GM21447 (cell line): ENCODE measurements around the gene CETP.
"Not testable (repeated sequence)": the region's sequence is repeated elsewhere in the genome, so short reads cannot be mapped to it uniquely, and the experiment has no call there.

ENCODE experiments used
- ATAC-seq: cut with Tn5 transposase; IDR thresholded peaks from one replicate; pipeline ENCODE4 v1.9.1; 2021; ENCODE audit not compliant: unreplicated experiment

The CETP gene

DNA sequence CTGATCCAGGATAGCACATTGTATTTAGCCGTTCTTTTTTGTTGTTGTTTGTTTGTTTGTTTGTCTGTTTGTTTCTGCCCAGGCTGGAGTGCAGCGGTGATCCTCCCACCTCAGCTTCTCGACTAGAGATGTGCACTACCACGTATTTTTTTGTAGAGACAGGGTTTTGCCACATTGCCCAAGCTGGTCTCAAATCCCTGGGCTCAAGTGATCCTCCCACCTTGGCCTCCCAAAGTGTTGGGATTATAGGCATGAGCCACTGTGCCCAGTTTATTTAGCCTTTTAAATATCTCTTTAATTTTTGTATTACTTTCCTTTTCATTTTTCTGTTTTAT lies 18.4 kb downstream of the CETP start:
- no peak for ATAC-seq

DNA sequence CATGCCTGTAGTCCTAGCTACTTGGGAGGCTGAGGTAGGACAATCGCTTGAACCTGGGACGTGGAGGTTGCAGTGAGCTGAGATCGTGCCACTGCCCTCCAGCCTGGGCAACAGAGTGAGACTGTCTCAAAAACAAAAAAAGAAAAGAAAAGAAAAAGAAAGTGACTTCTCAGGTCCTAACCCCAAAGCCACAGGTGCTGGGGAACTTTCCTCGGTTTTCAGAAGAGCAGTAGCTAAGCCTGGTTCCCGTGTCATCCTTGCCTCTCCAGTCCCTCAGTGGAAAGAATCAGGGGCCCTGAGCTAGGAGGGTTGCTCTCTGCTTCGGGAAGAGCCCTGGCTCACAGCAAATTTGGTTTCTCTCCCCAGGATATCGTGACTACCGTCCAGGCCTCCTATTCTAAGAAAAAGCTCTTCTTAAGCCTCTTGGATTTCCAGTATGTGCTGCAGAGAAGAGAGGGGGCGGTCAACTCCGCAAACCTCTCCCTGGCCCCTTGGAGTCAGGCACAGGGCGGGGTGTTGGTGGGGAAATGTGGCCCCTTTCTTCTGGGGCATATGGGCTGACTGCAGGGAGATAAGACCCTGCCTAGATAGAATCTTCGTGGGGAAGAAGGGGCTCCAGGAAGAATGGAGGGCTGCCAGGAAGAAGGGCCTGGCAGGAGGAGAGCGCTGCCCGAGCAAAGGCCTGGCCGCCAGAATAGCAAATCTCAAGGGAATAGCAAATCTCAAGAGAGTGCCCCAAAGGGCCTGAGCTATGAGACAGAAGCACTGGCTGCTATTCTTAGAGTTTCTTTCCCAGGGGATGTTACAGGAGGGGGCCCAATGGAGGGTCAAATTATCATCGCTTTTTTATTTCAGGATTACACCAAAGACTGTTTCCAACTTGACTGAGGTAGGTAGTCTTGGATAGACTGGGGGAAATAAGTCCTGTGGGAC lies 19.3 kb downstream of the CETP start:
- peak; percentile 53 for ATAC-seq

DNA sequence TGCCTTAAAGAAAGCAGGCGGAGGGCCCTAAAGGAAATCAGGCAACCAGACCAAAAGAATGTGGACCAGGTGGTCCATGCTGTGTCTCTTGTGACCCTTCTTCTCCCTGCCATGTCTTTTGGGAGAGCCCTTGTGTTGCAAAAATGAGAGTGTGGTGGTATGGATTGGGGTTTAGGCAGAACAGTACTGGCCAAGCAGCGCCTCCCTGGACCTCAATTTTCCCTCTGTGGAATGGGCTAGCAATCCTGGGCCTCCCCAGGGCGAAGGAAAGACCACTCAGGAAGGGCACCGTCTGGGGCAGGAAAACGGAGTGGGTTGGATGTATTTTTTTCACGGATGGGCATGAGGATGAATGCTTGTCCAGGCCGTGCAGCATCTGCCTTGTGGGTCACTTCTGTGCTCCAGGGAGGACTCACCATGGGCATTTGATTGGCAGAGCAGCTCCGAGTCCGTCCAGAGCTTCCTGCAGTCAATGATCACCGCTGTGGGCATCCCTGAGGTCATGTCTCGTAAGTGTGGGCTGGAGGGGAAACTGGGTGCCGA lies 20.1 kb downstream of the CETP start:
- ATAC-seq = no peak

DNA sequence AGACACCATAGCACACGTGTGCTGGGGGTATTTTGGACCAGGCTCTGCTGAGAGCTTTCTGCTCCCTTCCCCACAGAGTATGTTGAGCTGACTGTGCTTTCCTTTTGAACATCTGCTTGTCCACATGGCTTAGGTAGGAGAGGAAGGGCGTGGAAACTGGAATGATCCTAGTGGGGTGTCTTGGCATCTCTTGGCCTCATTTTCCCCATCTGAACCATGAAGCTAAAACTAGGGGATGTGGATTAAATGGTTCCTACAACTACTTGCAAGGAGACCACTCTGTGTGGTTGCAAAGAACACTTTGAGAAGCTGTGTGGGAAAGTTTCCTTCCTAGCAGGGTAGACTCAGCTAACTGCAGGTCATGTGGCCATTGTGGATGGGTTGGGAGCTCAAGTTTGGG lies 20.9 kb downstream of the CETP start:
- ATAC-seq = no peak

DNA sequence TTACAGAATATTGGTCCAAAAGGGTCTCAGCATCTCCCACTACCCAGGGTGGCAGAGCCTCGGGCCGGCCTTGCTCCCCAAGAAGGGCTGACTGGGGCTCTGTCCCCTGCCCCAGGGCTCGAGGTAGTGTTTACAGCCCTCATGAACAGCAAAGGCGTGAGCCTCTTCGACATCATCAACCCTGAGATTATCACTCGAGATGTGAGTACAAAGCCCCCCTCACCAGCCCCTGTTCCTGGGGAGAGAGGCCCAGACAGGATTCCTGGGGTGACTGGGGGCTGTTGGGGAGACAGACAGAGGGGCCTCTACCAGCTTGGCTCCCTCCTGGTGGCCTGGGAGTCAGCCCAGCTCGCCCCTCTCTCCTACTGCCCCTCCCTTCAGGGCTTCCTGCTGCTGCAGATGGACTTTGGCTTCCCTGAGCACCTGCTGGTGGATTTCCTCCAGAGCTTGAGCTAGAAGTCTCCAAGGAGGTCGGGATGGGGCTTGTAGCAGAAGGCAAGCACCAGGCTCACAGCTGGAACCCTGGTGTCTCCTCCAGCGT lies 21.5 kb downstream of the CETP start:
- ATAC-seq = no peak

DNA sequence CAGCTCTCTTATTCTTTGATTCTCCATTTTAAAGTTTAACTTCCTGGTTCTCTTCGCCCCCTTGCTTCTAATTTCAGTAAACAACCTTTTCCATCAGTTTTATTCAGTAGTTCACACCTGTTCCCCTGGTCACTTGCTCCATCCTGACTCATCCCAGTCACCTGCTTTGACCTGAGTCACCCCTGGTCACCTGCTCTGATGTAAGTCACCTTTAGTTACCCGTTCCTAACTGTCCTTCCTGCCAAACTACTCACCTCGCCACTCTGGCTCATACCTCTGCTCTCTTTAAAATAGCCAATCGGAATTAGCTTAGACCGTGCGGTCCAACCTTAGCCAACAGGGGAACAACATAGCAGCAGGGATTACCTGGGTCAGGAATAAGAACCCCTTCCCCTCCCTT lies 22.9 kb downstream of the CETP start:
- no peak for ATAC-seq

DNA sequence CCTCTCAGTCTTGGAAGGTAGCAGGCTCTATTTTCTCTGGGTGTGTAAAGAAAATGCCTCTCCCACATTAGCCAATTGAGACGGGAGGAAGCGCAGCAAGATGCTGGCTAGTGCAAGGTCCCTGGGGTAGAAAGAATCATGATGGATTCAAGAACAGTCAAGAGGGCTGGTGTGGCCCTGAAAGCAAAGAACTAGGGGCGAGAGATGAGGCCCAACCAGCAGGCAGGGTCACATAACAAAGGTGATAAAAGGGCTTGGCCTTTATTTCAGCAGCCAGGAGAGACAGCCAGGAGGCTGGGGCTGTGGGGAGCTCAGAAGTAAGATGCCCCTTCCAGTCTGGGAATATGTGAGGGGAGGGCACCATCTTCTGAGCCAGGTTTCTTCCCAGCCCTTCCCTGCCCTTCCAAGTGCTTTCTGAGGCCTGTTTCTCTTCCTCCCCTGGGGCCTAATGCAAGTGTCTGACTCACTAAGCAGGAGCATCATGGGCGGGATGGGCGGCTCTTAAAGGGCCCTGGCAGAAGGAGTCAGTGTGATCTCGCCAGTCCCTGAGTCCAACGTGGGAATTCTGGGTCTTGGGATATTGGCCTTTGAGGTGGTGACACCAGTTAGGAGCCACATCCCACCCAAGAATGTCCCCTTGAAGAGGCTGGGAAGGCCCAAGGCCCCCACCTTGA lies 23.7 kb downstream of the CETP start:
- ATAC-seq = no peak

DNA sequence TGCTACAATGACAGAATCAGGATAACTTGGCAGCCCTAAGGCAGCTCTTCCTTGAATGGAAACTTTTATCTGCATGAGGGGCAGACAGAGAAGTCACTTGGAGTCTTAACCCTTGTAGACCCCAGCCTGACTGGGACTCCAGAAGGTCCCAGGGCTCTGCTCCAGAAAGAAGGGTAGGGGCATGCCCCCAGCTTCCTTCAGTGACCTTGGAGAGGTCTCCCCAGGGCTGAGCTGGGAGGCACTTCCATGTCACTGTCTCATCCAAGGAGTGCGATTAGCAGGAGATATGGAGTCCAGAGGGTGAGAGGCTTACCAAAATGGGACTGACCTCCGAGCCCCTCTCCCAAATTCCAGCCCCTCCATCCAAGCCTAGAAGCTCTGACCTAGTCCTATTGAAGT lies 24.2 kb downstream of the CETP start:
- no peak for ATAC-seq

DNA sequence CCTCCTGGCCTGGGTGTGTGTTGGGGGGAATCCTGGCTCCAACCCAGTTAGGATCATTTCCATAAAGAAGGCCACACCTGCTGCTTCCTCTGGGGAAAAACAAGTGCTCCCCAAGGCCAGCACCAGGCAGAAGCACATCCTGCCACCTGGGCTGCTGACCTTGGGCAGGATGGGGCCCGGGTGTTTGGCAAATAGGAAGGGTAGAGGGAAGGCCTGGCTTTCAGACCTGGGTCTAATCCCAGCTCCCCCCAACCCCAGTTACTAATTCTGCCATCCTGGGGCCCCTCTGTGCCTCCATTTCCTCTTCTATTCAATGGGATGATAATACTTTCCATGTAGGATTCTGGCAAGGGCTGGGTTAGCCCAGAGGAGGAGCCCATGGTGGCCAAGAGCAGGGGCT lies 24.6 kb downstream of the CETP start:
- ATAC-seq = no peak

DNA sequence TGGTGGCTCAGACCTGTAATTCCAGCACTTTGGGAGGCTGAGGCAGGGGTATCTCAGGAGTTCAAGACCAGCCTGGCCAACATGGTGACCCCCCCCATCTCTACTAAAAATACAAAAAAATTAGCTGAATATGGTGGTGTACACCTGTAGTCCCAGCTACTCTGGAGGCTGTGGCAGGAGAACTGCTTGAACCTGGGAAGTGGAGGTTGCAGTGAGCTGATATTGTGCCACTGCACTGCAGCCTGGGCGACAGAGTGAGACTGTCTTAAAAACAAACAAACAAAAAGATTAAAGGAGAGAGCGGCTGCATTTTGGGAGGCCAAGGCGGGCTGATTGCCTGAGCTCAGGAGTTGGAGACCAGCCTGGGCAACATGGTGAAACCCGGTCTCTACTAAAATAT lies 25.2 kb downstream of the CETP start:
- not testable (repeated sequence) for ATAC-seq

DNA sequence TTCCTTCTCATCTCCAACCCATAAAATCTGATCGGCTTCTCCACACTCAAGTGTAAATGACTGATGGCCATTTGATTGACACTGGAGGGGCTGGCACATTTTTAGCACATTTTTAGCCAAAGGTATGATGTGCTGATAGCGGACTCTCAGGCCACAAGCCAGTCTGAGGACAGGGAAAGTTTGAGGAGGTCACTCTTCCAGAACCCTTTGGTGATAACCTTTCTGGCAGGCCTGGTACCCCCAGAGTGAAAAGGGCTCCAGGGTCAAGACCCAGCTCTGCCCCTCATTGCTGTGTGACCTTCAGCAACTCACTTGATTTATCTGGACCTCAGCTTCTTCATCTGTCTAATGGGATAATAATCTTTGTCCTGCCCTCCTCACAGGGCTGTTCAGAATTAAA lies 25.9 kb downstream of the CETP start:
- no peak for ATAC-seq

DNA sequence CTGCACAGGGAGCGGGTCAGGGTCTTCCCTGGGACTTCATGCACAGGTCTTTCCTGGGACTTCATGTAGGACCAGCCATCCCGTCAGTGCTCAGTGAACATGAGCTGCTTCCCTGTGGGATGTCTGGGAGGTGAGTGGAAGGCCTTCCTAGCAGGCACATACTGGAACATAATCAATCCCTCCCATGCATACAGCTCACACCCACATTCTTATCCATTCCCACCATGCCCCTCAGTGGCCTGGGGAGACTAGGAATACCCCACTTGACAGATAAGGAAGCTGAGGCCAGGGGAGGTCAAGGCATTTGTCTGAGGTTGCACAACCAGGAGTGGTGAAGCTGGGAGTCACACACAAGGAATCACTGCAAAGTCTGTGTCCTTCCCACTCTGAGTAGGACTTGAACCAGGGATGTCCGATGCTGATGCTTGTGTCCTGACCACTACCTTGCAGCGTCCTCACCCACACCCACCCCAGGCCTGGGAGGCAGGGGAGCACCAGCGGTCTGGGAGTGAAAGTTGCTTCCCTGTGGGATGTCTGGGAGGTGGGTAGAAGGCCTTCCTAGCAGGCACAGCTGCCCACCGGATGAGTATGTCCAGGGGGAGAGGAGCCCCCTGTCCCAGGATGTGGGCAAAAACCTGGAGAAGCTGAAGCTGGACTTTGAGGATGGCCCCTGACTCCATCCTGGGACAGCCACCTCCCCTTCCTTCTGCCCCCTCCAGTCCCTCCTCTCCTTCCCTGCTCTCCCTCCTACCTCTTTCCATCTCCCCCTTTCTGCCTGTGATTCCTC lies 26.6 kb downstream of the CETP start:
- no peak for ATAC-seq

DNA sequence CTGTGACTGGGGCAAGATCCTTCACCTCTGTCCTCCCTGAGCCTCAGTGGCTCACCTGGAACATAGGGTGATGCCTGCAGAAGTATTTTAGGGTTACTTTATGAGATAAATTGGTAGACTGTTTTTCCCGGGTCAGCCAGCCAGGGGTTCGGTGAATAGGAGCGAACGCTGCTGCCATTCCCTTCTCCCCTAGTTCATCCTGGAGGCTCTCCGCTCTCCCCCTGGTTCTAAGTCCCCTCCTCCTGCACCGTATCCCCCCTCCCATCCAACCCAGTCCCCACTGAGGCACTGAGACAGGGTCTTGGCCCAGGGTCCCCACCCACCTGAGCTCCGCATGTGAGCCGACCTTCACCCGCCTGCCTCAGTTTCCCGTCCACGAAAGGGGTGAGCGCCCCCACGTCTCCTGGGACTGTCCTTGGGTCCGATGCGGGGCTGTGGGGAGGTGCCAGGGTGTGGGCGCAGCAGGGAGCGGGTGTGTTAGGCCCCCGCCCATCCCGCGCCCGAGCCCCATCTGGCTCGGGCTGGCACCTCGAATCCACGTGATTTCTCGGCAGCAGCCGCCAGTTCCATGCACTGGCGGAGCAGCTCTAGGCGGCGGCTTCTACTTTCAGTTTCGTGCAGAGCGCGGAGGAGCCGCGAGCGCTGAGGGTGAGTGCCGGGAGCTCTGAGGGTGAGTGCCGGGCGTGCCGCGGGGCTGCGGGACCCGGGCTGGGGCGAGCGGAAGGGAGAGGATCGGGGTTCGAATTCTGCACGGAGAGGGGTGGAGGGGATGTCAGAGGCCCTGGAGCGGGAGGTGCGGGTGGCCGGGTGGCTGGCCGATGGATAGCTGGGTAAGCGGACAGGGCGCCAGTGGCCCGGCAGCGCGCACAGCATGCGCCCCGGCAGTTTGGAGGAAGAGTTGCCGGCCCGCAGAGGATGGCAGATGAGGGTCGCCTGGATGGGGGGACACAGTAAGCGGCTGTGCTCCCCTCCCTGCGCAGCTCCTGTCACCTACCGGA lies 27.5 kb downstream of the CETP start, which contains the start of gene NLRC5:
Gene NLRC5 (plus strand): TSS at position 610 of the 998 bp plus-strand sequence. CDS start 31,156 bp downstream, outside the sequence.
- peak; percentile 69 for ATAC-seq

DNA sequence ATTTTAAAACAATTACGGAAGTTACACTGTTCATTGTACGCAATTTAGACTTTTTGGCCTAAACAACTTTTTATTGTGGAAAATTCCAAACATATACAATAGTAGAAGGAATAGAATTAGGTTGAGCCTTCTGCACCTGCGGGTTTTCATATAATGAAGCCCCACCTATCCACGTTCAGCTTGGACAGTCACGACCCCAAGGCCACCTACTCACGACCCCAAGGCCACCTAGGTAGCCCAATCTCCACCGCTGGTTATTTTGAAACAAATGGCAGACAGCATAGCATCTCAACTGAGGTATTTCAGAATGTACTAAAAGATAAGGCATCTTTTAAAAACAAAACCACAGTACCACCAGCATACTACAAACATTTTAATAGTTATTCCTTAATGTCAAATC lies 28.2 kb downstream of the CETP start:
- no peak for ATAC-seq

DNA sequence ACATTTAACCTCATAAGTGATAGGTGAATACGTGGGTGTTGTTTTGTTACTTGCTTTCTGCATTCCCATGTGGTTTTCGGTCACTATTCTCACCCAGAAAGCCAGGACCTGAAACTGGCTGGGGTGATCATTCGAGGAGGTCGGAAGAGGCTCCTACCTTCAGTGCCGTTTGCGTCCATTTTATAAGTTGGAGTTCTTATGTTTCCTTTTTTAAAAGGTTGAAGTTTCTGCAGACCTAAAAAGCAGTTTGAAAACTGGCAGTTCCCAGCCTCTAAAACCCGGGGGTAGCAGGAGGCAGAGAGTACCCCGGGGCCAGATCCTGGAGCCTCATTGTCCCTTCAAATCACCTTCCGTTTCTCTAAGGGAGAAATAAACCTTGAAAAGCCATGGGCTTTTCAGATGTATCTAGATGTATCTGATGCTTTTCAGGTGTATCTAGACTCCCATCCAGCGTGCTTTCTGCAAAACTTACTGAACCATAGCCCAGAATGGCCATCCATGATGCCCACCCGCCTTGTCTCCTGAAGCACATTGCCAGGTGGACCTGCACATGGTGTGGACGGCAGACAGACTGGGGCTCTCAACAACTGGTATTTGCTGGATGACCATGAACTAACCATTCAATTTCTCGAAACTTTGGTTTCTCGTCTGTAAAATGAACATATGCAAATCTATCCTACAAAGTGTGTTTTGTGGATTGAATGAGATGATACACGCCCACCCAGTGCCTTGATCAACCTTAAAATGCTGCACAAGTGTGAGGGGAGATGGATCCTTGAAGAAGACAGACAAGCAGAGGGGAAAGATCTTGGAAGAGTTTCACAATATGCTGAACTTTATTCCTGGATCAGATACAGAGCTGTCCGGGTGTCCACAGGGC lies 28.9 kb downstream of the CETP start:
- no peak for ATAC-seq

DNA sequence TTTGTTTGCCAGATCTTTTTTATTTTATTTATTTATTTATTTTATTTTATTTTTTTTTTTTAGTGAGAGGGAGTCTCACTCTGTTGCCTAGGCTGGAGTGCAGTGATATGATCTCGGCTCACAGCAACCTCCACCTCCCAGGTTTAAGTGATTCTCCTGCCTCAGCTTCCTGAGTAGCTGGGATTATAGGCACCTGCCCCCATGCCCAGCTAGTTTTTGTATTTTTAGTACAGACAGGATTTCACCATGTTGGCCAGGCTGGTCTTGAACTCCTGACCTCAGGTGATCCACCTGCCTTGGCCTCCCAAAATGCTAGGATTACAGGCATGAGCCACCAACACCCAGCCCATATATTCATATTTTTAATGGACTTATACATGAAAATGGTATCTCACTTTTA lies 30.7 kb downstream of the CETP start:
- ATAC-seq = not testable (repeated sequence)

DNA sequence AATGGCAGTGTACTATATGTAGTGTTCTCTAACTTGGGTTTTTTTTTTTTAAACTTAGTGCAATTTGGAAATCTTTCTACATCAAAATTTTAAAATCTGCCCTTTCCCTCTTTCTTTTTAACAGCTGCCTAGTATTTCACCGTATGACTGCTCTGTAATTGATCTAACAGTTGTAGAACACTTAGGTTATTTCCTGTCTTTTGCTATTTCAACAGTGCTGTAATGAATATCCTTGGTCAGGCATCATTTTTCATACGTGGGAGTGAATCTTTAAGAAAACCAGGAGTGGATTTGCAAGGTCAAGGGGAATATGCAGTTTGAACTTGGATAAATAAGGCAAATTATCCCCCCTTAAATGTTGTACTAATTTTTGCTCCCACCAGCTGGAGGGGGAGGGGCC lies 31.5 kb downstream of the CETP start:
- ATAC-seq = no peak

DNA sequence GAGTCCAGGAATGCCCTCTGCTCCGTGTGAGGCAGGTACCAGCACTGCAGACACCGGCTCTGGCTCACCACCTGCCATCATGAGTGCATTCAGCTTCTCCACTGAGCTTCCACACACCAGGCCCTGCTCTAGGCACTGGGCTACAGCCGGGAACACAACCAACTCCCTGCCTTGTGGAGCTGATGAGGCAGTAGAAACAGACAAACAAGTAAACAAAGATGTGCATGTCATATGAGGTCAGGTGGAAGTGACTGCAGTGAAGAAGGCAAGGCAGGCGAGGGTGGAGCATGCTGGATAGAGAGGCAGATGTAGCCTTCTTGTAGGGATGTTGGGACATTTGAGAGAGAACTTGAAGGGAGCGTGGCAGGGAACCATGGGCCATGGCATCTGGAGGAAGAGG lies 32.6 kb downstream of the CETP start:
- ATAC-seq = no peak
